NOMO-1 (cell line): ENCODE data around the gene TXNL4B.

Experiments
- DNase-seq, 2 experiments: peaks; one replicate each; lab custom pipeline; 2025; ENCODE audit not compliant: unreplicated experiment in 2 of 2; lab: John Stamatoyannopoulos, UW

Gene TXNL4B

DNA sequence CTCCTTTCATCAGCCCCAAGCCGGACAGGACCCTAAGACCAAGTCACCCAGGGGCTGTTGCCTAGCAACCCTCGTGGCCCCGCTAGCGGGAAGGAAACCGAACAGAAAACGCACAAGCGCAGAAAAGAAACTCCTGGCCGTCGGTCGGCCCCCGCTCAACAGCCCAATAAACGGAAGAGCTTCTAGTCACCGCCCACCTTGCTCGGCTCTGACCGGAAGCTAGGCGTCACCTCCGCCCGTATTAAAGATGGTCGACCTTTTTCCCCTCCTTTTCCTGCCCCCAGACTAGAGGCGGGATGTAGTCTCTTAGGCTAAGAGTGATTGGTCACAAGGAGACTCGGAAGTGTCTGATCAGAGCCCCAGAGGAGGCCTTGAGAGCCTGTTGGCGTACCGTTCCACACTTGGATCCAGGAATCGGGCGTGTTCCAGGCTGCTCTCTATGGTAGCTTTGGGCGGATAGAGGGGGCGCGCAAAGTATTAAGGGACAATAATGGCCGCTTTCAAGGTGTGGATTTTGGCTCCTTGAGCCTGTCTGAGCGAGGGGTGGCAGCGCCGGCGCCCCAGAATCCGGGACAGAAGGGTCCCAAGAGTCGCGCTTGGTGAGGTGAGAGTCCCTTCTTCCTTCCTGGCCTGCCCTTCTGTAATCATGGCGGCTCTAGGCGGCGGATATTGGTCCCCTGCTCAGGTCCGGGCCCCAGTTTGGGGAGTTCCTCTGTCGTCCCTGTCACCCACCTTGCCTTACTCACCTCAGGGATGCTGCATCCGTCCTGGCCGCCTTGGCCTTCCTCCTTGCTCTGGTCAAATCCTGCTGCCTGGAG lies at the start of gene TXNL4B, which contains the start of gene DHX38:
TXNL4B (minus strand) TSS at position 173 of the 818 bp plus-strand sequence. CDS start 2,871 bp downstream, outside the sequence.
DHX38 (plus strand) TSS at position 400 of the 818 bp plus-strand sequence. CDS start 2,311 bp downstream, outside the sequence.
- DNase-seq: peak; percentile 98 to 99

DNA sequence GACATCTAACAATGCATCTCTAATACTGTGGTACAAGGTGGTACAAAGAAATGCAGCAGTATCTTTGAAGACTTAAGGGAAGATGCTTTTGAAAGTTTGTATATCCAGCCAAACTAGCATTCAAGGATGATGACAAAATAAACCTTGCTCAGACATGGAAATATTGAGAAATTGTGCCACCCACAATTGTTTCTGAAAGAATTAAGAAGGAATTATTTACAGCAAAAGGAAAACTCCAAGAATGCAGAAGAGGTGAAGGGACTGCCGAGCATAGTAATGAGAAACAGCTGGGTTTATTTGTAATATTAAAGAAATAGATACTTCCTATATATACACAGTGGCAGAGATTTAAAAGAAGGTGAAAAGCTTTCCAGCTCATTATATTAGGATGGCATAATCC lies 49.1 kb upstream of the TXNL4B start:
- DNase-seq: no peak

DNA sequence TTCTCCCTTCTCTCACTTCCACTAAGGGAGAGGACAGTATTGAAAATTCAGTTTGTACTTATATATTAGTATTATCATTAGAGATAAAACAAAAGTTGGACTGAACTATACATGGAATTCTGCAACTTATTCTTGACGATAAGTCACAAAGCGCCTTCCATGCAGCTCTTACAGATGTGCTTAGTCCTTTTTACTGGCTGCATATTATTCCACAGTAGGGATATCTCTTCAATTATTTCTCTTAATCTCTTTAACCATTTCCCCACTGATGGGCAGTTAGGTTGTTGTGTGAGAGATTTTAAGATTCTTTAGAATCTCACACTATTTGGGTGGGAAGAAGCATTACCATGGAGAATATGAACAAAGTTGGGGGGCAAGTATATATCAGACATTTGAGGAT lies 46.5 kb upstream of the TXNL4B start:
- DNase-seq: no peak

DNA sequence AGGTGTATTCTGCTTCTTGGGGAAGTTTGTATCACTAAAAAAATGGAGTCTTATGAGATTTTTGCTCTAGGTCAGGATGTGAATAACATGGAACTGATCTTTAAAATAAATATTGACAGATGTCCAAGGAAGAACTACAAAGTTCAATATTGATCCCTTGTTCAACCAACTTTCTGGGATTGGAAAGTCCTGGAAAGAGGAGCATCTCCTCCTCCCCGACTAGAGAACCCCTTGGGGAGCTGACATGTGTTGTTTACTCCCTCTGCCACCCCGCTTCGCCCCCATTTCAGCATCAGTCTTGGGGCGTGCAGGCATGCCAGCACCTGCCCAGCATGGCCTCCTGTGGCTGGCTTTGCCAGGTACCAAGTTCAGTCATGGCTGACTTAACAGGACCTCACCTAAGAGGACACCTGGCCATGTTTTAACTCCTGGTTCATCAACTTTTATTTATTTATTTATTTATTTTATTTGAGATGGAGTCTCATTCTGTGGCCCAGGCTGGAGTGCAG lies 44.7 kb upstream of the TXNL4B start:
- DNase-seq: no peak

DNA sequence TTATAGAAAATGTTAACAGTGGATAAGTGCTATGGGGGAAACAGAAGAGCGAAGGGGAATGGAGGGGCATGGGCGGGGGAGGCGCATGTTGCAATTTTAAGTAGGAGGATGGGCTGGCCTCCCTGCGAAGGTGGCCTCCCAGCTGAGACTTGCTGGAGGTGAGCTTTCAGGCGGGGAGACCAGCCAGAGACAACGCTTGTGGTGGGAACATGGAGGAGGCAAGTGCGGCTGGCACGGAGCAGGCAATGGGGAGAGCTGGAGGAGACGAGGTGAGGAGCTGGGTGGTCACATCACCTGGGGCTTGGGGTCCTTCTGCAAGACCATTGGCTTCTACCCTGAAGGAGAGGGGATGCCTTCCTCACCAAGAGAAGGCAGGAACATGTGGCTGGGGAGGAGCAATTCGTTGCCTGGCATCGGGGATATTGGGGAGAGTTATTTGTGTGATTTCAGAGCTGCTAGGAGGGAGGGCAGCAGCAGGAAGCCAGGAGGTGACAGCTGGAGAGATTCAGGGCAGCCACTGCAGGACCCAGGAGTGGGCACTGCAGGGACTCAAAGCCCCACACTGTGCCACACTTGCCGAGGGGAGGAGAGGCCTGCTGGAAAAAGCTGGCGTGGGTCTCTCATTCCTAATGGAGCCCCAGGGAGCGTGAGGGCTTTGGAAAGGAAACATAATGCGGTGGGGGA lies 44.1 kb upstream of the TXNL4B start:
- no peak for DNase-seq

DNA sequence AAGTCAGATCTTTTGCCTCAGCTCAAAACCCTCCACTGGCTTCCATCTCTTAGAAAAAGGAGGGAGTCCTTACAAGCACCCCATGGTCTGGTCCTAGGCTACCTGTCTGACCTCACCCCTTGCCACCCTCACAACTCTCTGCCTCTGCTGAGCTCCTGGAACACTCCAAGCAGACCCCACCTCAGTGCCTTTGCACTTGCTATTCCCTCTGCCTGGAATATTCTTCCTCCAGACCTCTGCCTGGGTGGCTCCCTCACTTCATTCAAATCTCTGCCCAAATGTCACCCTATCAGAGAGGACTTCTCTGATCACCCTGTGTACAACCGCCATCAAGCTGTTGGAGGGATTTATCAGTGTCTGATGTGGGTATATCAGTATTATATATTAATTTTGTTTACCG lies 41.1 kb upstream of the TXNL4B start:
- no peak for DNase-seq

- DNase-seq: no peak
These were observed 39.3 kb upstream of the TXNL4B start for GRCh38 chr16:72132726-72133125.

GRCh38 chr16:72131036-72131435 lies 37.6 kb upstream of the TXNL4B start:
- DNase-seq: no peak

DNA sequence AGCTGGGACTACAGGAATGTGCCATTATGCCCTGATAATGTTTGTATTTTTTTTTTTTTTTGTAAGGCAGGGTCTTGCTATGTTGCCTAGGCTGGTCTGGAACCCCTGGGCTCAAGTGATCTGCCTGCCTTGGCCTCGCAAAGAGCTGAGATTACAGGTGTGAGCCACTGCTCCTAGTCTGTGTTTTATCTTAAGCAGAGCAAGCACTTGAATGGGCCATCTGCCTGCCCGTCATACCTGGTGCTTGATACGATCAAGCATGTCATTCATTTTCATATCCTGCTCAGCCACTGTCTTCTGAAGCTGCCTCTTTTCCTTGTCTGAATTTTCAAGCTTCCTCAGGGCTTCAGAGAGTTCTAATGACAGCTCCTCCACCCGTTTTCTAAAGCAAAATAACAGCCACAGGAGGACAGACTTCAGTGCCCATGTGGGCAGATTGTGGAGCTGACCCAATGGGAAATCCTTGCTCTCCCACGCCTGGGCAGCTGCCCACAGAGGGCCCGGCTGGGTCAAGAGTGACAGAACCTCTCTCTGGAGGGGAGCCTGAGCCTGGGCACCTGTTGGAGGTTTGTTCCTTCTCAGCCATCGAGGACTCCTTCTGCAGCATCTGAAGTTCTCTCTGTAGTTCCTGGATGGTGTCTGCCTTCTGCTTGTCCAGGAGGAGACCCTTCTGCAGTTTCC lies 36.7 kb upstream of the TXNL4B start:
- no peak for DNase-seq

DNA sequence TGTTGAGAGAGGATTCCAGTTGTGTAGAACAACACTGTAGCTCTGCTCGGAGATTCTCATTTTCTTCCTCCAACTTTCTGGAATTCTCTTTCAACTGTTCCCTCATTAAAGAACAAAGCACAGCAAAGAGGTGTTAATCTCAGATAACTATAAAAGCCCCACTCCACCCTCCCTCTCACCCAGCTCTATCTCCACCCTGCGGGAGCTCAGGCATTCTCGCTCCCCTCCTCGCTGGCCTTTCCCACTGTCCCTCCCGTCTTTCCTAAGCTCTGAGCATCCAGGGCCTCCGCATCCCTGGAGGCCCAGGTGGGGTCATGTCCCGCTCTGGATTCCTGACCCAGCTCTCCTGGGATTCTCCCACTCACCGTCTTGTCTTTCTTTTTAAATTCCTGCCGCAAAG lies 35.3 kb upstream of the TXNL4B start:
- DNase-seq: no peak

- DNase-seq: no peak
These were observed 33.0 kb upstream of the TXNL4B start for GRCh38 chr16:72126429-72126765.

DNA sequence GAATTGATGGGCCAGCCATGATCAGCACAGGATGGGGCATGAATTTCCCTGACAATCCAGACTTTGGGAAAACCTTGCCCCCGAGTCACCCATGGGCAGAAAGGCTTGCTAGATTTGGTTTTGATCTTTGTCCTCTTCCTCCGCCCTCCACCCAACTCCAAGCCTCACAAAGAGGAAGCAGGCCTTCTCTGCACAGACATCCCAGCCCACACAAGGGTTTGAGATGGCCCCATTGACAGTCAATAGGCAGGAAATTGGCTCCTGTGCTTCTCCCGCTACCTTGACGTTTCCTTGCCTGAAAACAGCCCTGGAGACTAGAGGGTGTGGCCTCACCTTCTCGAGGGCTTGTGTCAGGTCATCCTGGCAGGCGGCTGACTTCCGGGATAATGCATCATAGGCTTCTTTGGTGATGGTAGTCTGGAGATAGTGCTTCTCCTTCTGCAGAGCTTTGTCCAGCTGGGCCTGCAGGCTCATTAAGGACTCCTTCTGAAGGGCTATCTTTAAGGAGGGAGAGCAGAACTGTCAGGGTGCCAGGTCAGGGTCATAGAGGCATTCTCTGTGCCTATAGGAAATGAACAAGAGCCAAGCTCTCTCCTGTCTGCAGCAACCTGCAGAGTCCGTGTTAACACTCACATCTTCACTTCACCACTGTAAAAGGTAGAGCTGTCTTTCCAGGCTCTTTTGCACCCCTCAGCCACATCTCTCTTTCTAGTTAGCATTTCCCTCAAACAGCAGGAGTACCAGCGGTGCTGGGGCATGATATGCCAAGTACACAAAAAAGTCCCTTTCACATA lies 32.4 kb upstream of the TXNL4B start:
- peak; percentile 33 to 55 for DNase-seq

DNA sequence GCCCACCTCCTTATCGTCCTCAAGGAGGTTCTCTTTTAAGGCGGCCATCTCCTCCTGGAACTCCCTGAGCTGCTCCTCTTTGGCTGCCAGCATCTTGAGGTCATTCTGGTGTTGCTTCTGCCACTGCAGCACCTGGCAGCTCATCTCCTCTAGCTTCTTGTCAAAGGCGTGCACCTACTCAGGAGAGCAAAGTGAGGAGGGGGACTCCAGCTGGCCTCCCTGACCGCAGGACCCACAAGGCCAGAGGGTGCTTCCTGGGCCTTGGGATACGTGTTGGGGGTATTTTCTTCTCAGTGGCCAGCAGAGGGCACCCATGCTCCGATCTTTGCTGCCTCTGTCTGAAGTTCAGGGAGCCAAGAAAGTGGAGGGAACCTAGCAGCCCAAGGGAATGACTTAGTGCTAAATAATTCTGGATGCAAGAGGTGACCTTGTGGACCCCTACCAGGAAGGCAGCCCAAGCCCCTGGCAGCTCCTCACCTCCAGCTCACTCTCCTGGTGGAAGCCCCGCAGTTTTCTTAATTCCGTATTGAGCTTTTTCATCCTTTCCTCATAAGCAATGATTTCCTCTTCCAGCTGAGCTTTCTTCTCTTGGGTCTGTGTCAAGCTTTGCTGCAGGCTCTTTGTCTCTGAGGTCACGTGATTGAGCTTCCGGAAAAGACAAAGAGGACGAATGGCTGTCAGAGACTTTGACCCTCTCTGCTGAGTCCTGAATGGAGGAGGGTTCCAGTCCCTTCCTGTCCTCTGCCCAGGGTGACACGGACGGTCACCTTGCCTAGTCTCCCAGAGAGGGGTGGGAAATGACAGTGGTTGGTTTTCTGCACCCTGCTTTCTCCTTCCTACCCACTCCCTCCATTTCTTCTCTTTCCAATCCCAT lies 31.6 kb upstream of the TXNL4B start:
- peak; percentile 62 to 65 for DNase-seq

GRCh38 chr16:72124148-72124547 lies 30.7 kb upstream of the TXNL4B start:
- DNase-seq: no peak

DNA sequence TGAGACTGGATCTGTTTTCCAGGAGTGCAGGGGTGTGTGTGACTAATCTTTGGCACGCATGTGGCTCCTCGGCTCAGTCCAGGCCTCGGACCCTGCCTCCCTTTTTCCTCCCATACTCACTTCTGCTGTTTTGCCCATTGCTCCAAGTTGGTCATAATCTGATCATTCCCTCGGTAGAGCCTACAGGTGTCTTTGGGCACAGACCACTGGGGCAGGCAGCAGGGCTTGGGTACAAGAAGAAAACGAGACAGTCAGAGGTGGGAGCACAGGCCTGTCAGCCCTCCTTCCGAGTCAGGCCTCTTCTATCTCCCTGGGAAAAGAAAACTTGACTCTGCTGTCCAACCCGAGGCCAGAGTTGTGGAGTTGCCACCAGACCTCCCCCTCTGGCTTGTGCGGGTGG lies 30.0 kb upstream of the TXNL4B start:
- no peak for DNase-seq

DNA sequence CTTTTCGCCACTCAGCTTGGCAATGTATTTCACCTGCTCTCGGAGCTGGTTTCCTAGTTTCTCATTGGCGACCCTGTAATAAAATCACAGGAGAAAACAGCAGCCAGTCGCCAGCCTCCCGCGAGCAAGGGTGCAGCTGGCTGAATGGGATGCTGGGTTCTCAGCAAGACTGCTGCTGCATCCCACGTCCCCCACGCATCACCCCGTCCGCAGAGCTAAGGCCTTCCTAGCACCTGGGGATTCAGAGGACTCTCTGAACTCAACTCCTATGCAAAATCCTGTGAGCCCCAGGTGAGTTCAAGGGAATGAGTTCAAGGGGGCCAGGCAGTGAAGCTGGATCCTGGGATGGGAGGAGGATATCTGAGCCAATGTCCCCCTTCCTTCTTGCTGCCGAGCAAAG lies 29.5 kb upstream of the TXNL4B start:
- DNase-seq: no peak

- DNase-seq: no peak
These were observed 28.9 kb upstream of the TXNL4B start for GRCh38 chr16:72122308-72122707.

DNA sequence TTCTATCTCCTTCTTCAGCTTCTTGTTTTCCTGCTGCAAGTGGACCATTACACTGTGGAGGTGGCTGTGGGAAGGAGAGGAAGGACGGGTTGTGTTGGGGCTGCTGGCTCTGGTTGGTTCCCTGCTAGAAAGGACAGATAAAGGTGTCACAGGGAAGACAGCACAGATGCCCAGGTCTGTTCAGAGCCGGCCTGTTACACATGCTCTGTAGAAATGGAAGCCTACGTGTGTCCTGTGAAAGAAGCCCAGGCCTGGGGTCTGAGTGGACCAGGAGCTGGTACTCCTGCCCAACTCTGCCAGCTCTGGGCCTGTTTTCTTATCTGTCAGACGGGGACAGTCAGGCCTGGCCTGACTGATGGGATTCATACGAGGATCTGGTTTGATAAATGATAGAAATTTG lies 26.6 kb upstream of the TXNL4B start:
- no peak for DNase-seq

DNA sequence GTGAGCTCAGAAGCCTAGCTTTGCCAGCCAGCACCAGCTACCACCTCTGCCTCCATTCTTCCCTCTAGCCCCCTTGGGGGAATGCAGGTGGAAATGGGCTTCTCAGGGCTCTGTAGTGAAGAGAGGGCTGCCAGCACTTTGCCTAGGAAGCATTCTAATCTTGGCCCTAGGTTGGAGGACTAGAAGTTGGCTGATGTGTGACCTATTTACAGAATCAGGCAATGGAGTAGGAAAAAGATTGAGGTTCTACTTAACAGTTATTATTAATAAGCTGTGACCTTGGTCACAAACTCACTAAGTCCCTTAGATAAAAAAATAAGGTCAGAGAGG lies 20.2 kb upstream of the TXNL4B start:
- DNase-seq: no peak
